Thyroid gland (tissue), 4 donors: ENCODE measurements around the gene ADD1. TPM values are rescaled to one million over a fixed set of nuclear protein-coding genes. Genes with fewer than 3 reads are reported as not detected.

Experiments used
- DNase-seq, 2 donors: peaks; one replicate each; pipeline ENCODE4 v3.0.0-alpha.2; 2019
- H3K27ac ChIP-seq, 3 donors: fragments of 200-600 bp; sonication (generic); 1 replicate in 2 of 3; 2 replicates in 1 of 3; pipeline ENCODE4 v1.5.1; 2016 to 2019; ENCODE audit warnings: mild to moderate bottlenecking in 1 of 3, moderate library complexity in 1 of 3
- H3K27me3 ChIP-seq: fragments of 200-600 bp; sonication (generic); one replicate; pipeline ENCODE4 v1.5.1; 2019
- H3K36me3 ChIP-seq, 2 donors: fragments of 200-600 bp; sonication (generic); one replicate each; pipeline ENCODE4 v1.5.1; 2016 to 2019
- H3K4me1 ChIP-seq, 2 donors: fragments of 200-600 bp; sonication (generic); one replicate each; pipeline ENCODE4 v1.5.1; 2017 to 2019
- H3K4me3 ChIP-seq, 3 donors: fragments of 200-600 bp; sonication (generic); replicated peaks in 1 of 3; 1 replicate in 2 of 3; 2 replicates in 1 of 3; pipeline ENCODE4 v1.5.1; 2016; ENCODE audit warnings: mild to moderate bottlenecking in 1 of 3
- H3K9me3 ChIP-seq: fragments of 200-600 bp; sonication (generic); one replicate; pipeline ENCODE4 v1.5.1; 2017
- POLR2A ChIP-seq, 2 donors: fragments of 450-650 bp; IDR thresholded peaks; one replicate each; pipeline ENCODE4 v1.6.1; 2017; ENCODE audit warnings: antibody characterized with exemption in 2 of 2, mild to moderate bottlenecking in 2 of 2, moderate library complexity in 1 of 2
- WGBS, 2 donors: methylation state at CpG; one replicate each; pipeline ENCODE4 v1.1.5; 2017; 5-methylcytosine and 5-hydroxymethylcytosine counted together
- intact Hi-C: fragments of 100-400 bp; cut with DNase I; formaldehyde crosslinking; loops from one replicate; pipeline ENCODE4 v1.15.1; 2023
- total RNA-seq, 4 donors: library from RNA; depleted of rRNA; stranded (reverse); fragments of >200 nt; gene quantifications; one replicate each; pipeline ENCODE4 v1.2.3, GENCODE V29; 2016
- TF ChIP-seq, protein P1 (sequence below), 6 experiments: fragments of 200-600 bp in 3 of 6; fragments of 450-650 bp in 3 of 6; sonication (generic) in 3 of 6; IDR thresholded peaks; one replicate each; pipeline ENCODE4 v1.5.1; 2016 to 2019; ENCODE audit warnings: antibody characterized with exemption in 6 of 6, mild to moderate bottlenecking in 2 of 6, inconsistent platforms in 1 of 6, moderate library complexity in 1 of 6

Gene ADD1
- total RNA-seq, 4 donors from 2014 or later = 190 to 222 (median 194) TPM

DNA sequence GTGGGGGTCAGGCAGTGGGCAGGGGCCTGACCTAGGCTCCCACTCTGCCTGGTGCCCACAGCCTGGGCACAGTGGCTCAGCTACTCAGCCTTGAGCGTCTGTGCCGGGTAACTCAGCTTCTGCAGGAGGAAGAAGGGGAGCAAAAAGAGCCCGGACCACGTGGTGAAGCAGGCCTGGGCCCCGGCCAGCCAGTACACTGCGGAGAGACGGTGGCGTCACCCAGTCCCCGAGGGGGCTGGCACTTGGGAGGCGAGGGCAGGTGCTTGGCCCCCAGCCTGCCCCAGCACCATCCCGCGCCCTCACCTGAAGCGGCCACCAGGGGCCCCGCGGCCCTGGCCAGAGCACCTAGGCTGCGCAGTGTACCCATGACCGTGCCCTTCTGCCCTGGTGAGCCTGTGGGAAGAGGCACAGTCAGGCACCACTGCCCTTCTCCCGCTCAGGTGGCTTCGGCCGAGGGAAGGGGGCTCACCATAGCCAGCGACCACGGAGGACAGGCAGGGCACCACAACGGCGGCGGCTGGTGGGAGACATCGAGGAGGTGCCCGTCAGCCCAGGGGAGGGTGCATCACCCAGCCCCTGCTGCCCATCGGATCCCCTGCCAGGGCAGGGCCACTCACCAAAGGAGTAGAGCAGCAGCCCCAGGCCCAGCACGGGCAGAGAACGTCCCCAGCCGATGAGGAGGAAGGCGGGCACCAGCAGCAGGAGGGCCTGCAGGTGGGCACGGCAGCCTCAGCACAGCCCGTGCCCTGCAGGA, 87.3 kb downstream of the ADD1 start:
- Histone ChIP-seq H3K4me1 (peaks cover 51 to 52% of the 10 kb centered on the region in 2 donors), H3K4me3 (no peak overlapping the region), H3K9me3 (no peaks in the 10 kb centered on the region), H3K27ac (peak overlapping the region; percentile 86 to 97 (median 88)), H3K36me3 (peaks cover 22 to 31% of the 10 kb centered on the region in 2 donors), H3K27me3 (no peaks in the 10 kb centered on the region)
- TF ChIP-seq, protein P1, sequence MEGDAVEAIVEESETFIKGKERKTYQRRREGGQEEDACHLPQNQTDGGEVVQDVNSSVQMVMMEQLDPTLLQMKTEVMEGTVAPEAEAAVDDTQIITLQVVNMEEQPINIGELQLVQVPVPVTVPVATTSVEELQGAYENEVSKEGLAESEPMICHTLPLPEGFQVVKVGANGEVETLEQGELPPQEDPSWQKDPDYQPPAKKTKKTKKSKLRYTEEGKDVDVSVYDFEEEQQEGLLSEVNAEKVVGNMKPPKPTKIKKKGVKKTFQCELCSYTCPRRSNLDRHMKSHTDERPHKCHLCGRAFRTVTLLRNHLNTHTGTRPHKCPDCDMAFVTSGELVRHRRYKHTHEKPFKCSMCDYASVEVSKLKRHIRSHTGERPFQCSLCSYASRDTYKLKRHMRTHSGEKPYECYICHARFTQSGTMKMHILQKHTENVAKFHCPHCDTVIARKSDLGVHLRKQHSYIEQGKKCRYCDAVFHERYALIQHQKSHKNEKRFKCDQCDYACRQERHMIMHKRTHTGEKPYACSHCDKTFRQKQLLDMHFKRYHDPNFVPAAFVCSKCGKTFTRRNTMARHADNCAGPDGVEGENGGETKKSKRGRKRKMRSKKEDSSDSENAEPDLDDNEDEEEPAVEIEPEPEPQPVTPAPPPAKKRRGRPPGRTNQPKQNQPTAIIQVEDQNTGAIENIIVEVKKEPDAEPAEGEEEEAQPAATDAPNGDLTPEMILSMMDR (IDR thresholded peaks at IDR 0.05) = peak in 5 of 6 experiments; percentile 16 to 63 (median 55)
- TF ChIP-seq POLR2A (IDR thresholded peaks at IDR 0.05) = peak in 1 of 2 donors; percentile 58
- intact Hi-C loops = loop anchor here (5.0 kb wide), 2 partner anchors 89 to 169 kb away; partner anchors contain the start of gene ADD1
- peak; percentile 93 for DNase-seq
- 55% methylated on average over 14 of the region's 34 CpGs; no CpG with 5 or more reads in 1 of the 2 donors for WGBS, 2 donors

DNA sequence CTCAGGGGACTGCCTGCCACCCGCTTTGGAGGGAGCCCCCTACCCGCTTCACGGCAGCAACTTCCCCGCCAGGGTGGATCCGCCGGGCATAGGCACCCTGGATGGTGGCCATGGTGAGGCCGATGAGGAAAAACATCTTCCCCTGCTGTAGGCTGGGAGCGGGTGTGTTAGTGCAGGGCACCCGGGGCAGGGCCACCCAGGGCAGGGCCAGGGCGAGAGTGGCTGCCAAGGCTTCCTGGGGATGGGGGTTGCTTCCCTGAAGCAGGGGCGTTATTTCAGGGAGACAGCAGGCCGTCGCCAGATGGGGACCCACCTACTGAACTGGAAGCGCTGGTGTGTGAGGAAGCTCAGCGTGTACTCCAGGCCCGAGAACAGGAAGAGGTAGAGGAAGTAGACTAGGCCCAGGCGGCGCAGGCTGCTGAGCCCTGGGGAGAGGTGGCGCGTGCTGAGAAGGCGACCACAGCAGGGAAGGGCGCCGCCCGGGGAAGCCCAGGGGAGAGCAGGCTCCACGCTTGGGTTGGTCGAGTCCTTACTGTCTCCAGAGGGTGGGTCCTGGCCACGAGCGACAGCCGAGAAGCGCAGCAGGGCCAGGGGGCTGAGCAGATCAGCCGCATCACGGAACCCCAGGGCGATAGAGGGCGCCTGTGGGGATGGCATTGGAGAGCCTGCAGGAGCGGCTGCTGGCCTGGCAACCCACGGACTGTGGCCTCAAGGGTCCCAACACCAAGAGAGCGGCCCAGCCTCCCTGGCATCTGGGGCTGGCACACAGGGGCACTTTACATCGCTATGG, 88.1 kb downstream of the ADD1 start:
- Histone ChIP-seq H3K9me3 (no peaks in the 10 kb centered on the region), H3K36me3 (peaks cover 14 to 23% of the 10 kb centered on the region in 2 donors), H3K4me1 (peaks cover 55 to 57% of the 10 kb centered on the region in 2 donors), H3K4me3 (no peak overlapping the region), H3K27ac (peak overlapping the region; percentile 86 to 97 (median 88)), H3K27me3 (no peaks in the 10 kb centered on the region)
- 84 to 93% methylated on average over 30 to 33 of the region's 38 CpGs for WGBS, 2 donors
- intact Hi-C loops = loop anchor here (5.0 kb wide), 2 partner anchors 89 to 169 kb away; partner anchors contain the start of gene ADD1
- TF ChIP-seq, protein P1 (IDR thresholded peaks at IDR 0.05) = no peak
- no peak for TF ChIP-seq POLR2A (IDR thresholded peaks at IDR 0.05)
- DNase-seq = peak in 1 of 2 donors; percentile 37

DNA sequence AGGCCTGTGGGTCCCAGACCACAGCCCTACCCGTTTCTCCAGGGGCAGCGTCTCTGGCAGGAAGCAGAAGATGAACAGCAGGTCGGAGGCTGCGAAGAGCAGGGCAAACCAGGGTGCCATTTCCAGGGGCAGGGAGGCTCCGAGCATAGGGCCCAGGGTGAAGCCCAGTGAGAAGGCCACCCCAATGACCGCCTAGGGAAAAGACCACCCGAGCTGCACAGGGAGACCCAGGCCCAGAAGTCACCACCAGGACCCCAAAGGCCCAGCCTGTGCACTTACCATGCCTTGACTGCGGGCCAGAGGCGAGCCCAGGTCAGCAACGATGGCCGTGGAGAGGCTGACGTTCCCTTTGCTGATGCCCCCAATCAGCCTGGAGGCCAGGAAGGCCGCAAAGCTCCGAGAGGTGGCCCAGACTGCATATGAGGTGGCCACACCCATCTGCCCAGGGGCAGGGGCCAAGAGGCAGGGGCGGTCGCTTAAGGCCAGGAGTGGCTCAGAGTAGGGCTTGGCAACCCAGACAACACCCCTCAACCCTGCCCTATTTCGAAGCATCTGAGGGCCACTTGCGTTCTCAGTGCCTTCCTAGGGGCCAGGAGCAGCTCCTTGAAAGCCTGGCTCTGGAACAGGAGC, 88.8 kb downstream of the ADD1 start:
- TF ChIP-seq POLR2A (IDR thresholded peaks at IDR 0.05) = no peak
- TF ChIP-seq, protein P1 (IDR thresholded peaks at IDR 0.05) = no peak
- DNase-seq = no peak
- 87 to 91% methylated on average over 6 to 12 of the region's 18 CpGs for WGBS, 2 donors
- peak overlapping the region; percentile 65 to 97 (median 88) for H3K27ac ChIP-seq
- H3K27me3 ChIP-seq = no peaks in the 10 kb centered on the region
- peaks cover 7 to 16% of the 10 kb centered on the region in 2 donors for H3K36me3 ChIP-seq
- no peak overlapping the region for H3K4me3 ChIP-seq
- intact Hi-C loops = loop anchor here (5.0 kb wide), 2 partner anchors 90 to 170 kb away; partner anchors contain the start of gene ADD1
- H3K9me3 ChIP-seq = no peaks in the 10 kb centered on the region
- peaks cover 55 to 57% of the 10 kb centered on the region in 2 donors for H3K4me1 ChIP-seq

DNA sequence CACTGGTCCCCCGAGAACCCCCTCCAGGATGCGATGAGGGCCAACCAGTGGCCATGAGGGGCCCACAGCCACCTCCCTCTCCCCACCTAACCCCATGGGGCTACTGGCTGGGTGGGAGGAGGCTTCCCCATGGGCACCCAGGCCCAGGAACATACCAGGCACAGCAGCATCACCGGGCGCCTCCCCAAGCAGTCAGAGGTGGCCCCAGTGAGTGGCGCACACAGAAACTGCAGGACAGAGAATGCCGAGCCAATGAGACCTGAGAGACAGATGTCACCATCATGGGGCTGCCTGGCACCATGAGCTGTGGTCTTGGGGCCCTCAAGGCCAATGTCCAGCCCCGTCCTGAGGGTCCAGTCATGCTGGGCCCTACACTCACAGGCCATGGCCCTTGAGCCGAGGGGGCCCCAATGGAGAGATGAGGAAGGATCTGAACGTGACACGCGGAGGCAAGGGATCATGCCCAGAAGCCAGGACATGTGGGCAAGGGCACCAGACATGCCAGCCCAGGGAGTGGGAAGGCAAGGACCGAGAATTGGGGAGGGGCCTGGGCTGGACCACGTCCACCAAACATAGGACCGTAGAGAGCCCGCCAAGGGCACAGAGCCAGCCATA, 89.4 kb downstream of the ADD1 start:
- no peak overlapping the region for H3K4me3 ChIP-seq
- peak overlapping the region; percentile 65 to 97 (median 88) for H3K27ac ChIP-seq
- H3K9me3 ChIP-seq = no peaks in the 10 kb centered on the region
- TF ChIP-seq, protein P1 (IDR thresholded peaks at IDR 0.05) = no peak
- no peak for TF ChIP-seq POLR2A (IDR thresholded peaks at IDR 0.05)
- peaks cover 55 to 57% of the 10 kb centered on the region in 2 donors for H3K4me1 ChIP-seq
- no peaks in the 10 kb centered on the region for H3K27me3 ChIP-seq
- DNase-seq = no peak
- intact Hi-C loops = loop anchor here (5.0 kb wide), 2 partner anchors 91 to 171 kb away; partner anchors contain the start of gene ADD1
- H3K36me3 ChIP-seq = peaks cover 7 to 18% of the 10 kb centered on the region in 2 donors
- WGBS, 2 donors = 65 to 79% methylated on average over 6 to 13 of the region's 15 CpGs
